ENCODE data around the gene DSCAML1. TPM values are rescaled to one million over a fixed set of nuclear protein-coding genes. Genes with fewer than 3 reads are reported as not detected.

DSCAML1 gene
- total RNA-seq, 1 experiment from 2014 or later: 0.15 TPM

- no CpG with 5 or more reads among the region's 20 CpGs for WGBS (ENCODE audit: extremely low coverage, insufficient read length, low lambda C conversion rate)
- peaks cover 6% of the 10 kb centered on the region; the same call in 1 of the 2 replicates for H3K27me3 Mint-ChIP-seq (ENCODE audit: low read depth)
These were observed 19.2 kb upstream of the DSCAML1 start for GRCh38 chr11:117816151-117816741.

More at GRCh38 chr11:117816151-117816741, 19.2 kb upstream of the DSCAML1 start:
- peaks cover 58 to 66% of the 10 kb centered on the region in 2 experiments for H3K4me1 Mint-ChIP-seq
- no peak overlapping the region for H4K8ac ChIP-seq (replicated peaks; ENCODE audit: insufficient read length, low read depth, low read length)
- H2BK120ac ChIP-seq (ENCODE audit: low read depth, low read length, poor library complexity, severe bottlenecking): no peak overlapping the region
- no peak overlapping the region; a peak in 2 of 5 replicates for H3K4me3 Mint-ChIP-seq
- no peak overlapping the region for H2BK12ac ChIP-seq (ENCODE audit: insufficient read length, low read depth, low read length)
- peak overlapping the region; percentile 27 for H4K91ac ChIP-seq (ENCODE audit: insufficient read length, low read depth, low read length)
- no peak overlapping the region for H2BK15ac ChIP-seq (ENCODE audit: low read depth, low read length)
- no peak overlapping the region for H3K56ac ChIP-seq (ENCODE audit: insufficient read length, low read depth, low read length)
- no peak overlapping the region for H3K18ac ChIP-seq (ENCODE audit: insufficient read length, low read depth, low read length)
- no peaks in the 10 kb centered on the region for H3K9me3 ChIP-seq (ENCODE audit: control insufficient read depth, low read depth, low read length)
- H3T11ph ChIP-seq (ENCODE audit: low read length): no peak overlapping the region
- H2AK5ac ChIP-seq (ENCODE audit: insufficient read length, low read length): no peak overlapping the region
- H3K27ac ChIP-seq (ENCODE audit: insufficient read length, low read depth, low read length): no peak overlapping the region
- no peak overlapping the region for H2AFZ ChIP-seq (ENCODE audit: low read length)
- H4K20me1 ChIP-seq (ENCODE audit: control insufficient read depth, insufficient read depth, insufficient read length): no peaks in the 10 kb centered on the region
- H3K23ac ChIP-seq (ENCODE audit: insufficient read length, low read depth, low read length): no peak overlapping the region
- H3K9ac ChIP-seq (ENCODE audit: extremely low read depth, insufficient read length, low read length): no peak overlapping the region
- peak overlapping the region; percentile 64 for H3K14ac ChIP-seq (ENCODE audit: insufficient read depth, low read length)
- DNase-seq: peak; percentile 70
- no peak overlapping the region for H3K4me2 ChIP-seq (ENCODE audit: insufficient read depth, insufficient read length, low read length)
- H3K79me2 ChIP-seq (ENCODE audit: insufficient read depth, low read length): no peaks in the 10 kb centered on the region
- no peaks in the 10 kb centered on the region for H3K36me3 Mint-ChIP-seq (ENCODE audit: insufficient read depth in 1 of 3, low read depth in 3 of 3)
- no peaks in the 10 kb centered on the region; the same call in 1 of the 2 replicates for H3K4me1 ChIP-seq (ENCODE audit: insufficient read depth, low read length)
- H2BK5ac ChIP-seq (ENCODE audit: insufficient read length, low read length): no peak overlapping the region
- H4K5ac ChIP-seq (ENCODE audit: insufficient read length, low read depth, low read length): no peak overlapping the region
- peak overlapping the region; percentile 12 for H2BK20ac ChIP-seq (ENCODE audit: low read depth, low read length, poor library complexity, severe bottlenecking)
- no peak overlapping the region for H3K4ac ChIP-seq (ENCODE audit: low read depth, low read length)
- no peaks in the 10 kb centered on the region for H3K27me3 ChIP-seq (ENCODE audit: insufficient read depth, low read length)
- H3K23me2 ChIP-seq (ENCODE audit: insufficient read length, low read depth, low read length, poor library complexity, severe bottlenecking): peaks cover 3% of the 10 kb centered on the region
- peak overlapping the region in 2 of 3 experiments; percentile 52 to 89; a peak in 3 of 7 replicates for H3K27ac Mint-ChIP-seq
- no peak for TF ChIP-seq CTCF (conservative IDR thresholded peaks at IDR 0.05)
- no peaks in the 10 kb centered on the region for H3K79me1 ChIP-seq (ENCODE audit: insufficient read depth, low read depth, low read length, poor library complexity, severe bottlenecking)
- H3K9me3 Mint-ChIP-seq: no peaks in the 10 kb centered on the region; a peak in 1 of 5 replicates

Data from H9 (cell line).